ENCODE results near the gene OR10H2.

DNA sequence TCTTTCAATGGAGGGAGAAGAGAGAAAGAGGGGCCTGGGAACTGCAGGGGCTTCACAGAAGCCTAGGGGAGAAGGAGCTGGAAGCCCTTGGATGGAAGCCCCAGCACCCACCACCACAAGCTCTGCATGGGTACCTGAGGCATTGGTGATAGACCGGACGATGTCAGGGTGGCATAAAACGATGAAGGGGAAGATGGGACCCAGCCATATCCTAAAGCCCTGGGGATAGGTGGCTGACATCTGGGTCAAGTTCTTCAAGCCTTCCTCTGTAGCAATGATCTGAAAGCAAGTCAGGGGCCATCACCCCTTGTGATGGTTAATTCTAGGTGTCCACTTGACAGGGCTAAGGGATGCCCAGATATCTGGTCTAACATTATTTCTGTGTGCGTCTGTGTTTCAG, 48.4 kb downstream of the OR10H2 start:
- TF ChIP-seq EZH2phosphoT487 (IDR thresholded peaks at IDR 0.05; ENCODE audit: insufficient read depth, low read depth) (no peak), EZH2 (IDR thresholded peaks at IDR 0.05; ENCODE audit: insufficient read depth, poor library complexity, severe bottlenecking) (no peak)
